Ramos (cell line): ENCODE measurements around the gene RPL41.
"Not testable (repeated sequence)": the region's sequence is repeated elsewhere in the genome, so short reads cannot be mapped to it uniquely, and the experiment has no call there.

Source experiments
- in situ Hi-C: fragments of 300-500 bp; cut with MboI; formaldehyde crosslinking; loops from one replicate; pipeline ENCODE4 v1.14.3; 2022; ENCODE audit warnings: low sequenced_read_pairs; ENCODE audit not compliant: unreplicated experiment

The RPL41 gene

GRCh38 chr12:56116267-56117081 is at the start of gene RPL41:
Gene RPL41 (plus strand): TSS chr12:56116633.
- in situ Hi-C loops, result no loop called here

- in situ Hi-C loops, result no loop called here
These were observed 44.8 kb upstream of the RPL41 start for GRCh38 chr12:56071648-56072047.

- in situ Hi-C loops, result no loop called here
These were observed 42.0 kb upstream of the RPL41 start for GRCh38 chr12:56074396-56074795.

- in situ Hi-C loops, result not testable (repeated sequence)
These were observed 38.5 kb upstream of the RPL41 start for GRCh38 chr12:56077966-56078365.

GRCh38 chr12:56078427-56078826 is 38.0 kb upstream of the RPL41 start:
- in situ Hi-C loops, result no loop called here

GRCh38 chr12:56078931-56079722 is 37.3 kb upstream of the RPL41 start:
- in situ Hi-C loops, result no loop called here

GRCh38 chr12:56079723-56080555 is 36.5 kb upstream of the RPL41 start, which contains the start of gene ERBB3:
Gene ERBB3 (plus strand): TSS chr12:56080165. CDS start chr12:56080301, 136 bp downstream.
- in situ Hi-C loops, result no loop called here

GRCh38 chr12:56080556-56081138 is 35.8 kb upstream of the RPL41 start:
- in situ Hi-C loops, result no loop called here

- in situ Hi-C loops, result no loop called here
These were observed 34.8 kb upstream of the RPL41 start for GRCh38 chr12:56081393-56082347.

GRCh38 chr12:56082382-56082781 is 34.1 kb upstream of the RPL41 start:
- in situ Hi-C loops, result no loop called here

- in situ Hi-C loops, result no loop called here
These were observed 33.5 kb upstream of the RPL41 start for GRCh38 chr12:56082967-56083366.

GRCh38 chr12:56084958-56085543 is 31.4 kb upstream of the RPL41 start:
- in situ Hi-C loops, result no loop called here

- in situ Hi-C loops, result no loop called here
These were observed 30.3 kb upstream of the RPL41 start for GRCh38 chr12:56086096-56086495.

GRCh38 chr12:56086608-56087007 is 29.8 kb upstream of the RPL41 start:
- in situ Hi-C loops, result no loop called here

GRCh38 chr12:56087220-56087619 is 29.2 kb upstream of the RPL41 start:
- in situ Hi-C loops, result no loop called here

GRCh38 chr12:56097738-56098137 is 18.7 kb upstream of the RPL41 start:
- in situ Hi-C loops, result no loop called here

GRCh38 chr12:56098592-56098991 is 17.8 kb upstream of the RPL41 start:
- in situ Hi-C loops, result no loop called here

GRCh38 chr12:56099787-56100186 is 16.6 kb upstream of the RPL41 start:
- in situ Hi-C loops, result no loop called here

GRCh38 chr12:56101045-56101444 is 15.4 kb upstream of the RPL41 start:
- in situ Hi-C loops, result no loop called here
